Stimulated activated CD4-positive, alpha-beta T cell treated with anti-CD3 and anti-CD28 coated beads, Interleukin-1b, Interleukin-23, amount 100 ng/mL, for 4 hours (primary cell): ENCODE data around the gene CFAP99.
"Not testable (repeated sequence)": the region's sequence is repeated elsewhere in the genome, so short reads cannot be mapped to it uniquely, and the experiment has no call there.

Experiments
- DNase-seq, 2 donors: peaks; one replicate each; pipeline ENCODE4 v3.0.0-alpha.2; 2020; ENCODE audit warnings: low read depth in 2 of 2

The CFAP99 gene

GRCh38 chr4:2418650-2419571 lies at the start of gene CFAP99:
Gene CFAP99, plus strand, starts transcription at chr4:2418955.
- DNase-seq, result peak; percentile 95 to 98

GRCh38 chr4:2370597-2371320 lies 48.0 kb upstream of the CFAP99 start:
- DNase-seq, result no peak

- no peak for DNase-seq
These were observed 46.8 kb upstream of the CFAP99 start for GRCh38 chr4:2371765-2372487.

GRCh38 chr4:2372488-2373030 lies 46.2 kb upstream of the CFAP99 start:
- no peak for DNase-seq

- no peak for DNase-seq
These were observed 45.2 kb upstream of the CFAP99 start for GRCh38 chr4:2373532-2373931.

- DNase-seq, result no peak
These were observed 43.3 kb upstream of the CFAP99 start for GRCh38 chr4:2375427-2375826.

GRCh38 chr4:2377241-2377640 lies 41.5 kb upstream of the CFAP99 start:
- no peak for DNase-seq

GRCh38 chr4:2378401-2378800 lies 40.4 kb upstream of the CFAP99 start:
- DNase-seq, result no peak

- no peak for DNase-seq
These were observed 39.9 kb upstream of the CFAP99 start for GRCh38 chr4:2378898-2379297.

GRCh38 chr4:2380589-2380988 lies 38.2 kb upstream of the CFAP99 start:
- DNase-seq, result not testable (repeated sequence)

- not testable (repeated sequence) for DNase-seq
These were observed 36.0 kb upstream of the CFAP99 start for GRCh38 chr4:2382769-2383202.

- not testable (repeated sequence) for DNase-seq
These were observed 35.5 kb upstream of the CFAP99 start for GRCh38 chr4:2383220-2383631.

- no peak for DNase-seq
These were observed 35.0 kb upstream of the CFAP99 start for GRCh38 chr4:2383760-2384159.

- no peak for DNase-seq
These were observed 34.5 kb upstream of the CFAP99 start for GRCh38 chr4:2384245-2384644.

GRCh38 chr4:2385516-2385915 lies 33.2 kb upstream of the CFAP99 start:
- no peak for DNase-seq

GRCh38 chr4:2386717-2387116 lies 32.0 kb upstream of the CFAP99 start:
- no peak for DNase-seq

- DNase-seq, result no peak
These were observed 31.5 kb upstream of the CFAP99 start for GRCh38 chr4:2387218-2387617.

GRCh38 chr4:2387829-2388228 lies 30.9 kb upstream of the CFAP99 start:
- no peak for DNase-seq

GRCh38 chr4:2388429-2389182 lies 30.1 kb upstream of the CFAP99 start:
- no peak for DNase-seq

GRCh38 chr4:2389691-2390090 lies 29.1 kb upstream of the CFAP99 start:
- DNase-seq, result no peak

GRCh38 chr4:2390146-2390545 lies 28.6 kb upstream of the CFAP99 start:
- no peak for DNase-seq
